Measurements from ENCODE around the gene PIM3. TPM values are rescaled to one million over a fixed set of nuclear protein-coding genes. Genes with fewer than 3 reads are reported as not detected.
A peak's percentile ranks its signal among the peaks of the same experiment; 100 is the strongest.

PIM3 gene
- total RNA-seq, 4 donors from 2014 or later, result 66.2 to 142 (median 105) TPM

- no peaks in the 10 kb centered on the region for H3K9me3 ChIP-seq
- DNase-seq, result peak; percentile 95 to 98 (median 98)
- peak overlapping the region; percentile 44 to 62 (median 52) for H3K4me3 ChIP-seq
- no peaks in the 10 kb centered on the region for H3K36me3 ChIP-seq
- peak overlapping the region; percentile 80 to 97 (median 94) for H3K27ac ChIP-seq
- peak; percentile 96 to 97 for TF ChIP-seq POLR2A (IDR thresholded peaks at IDR 0.05)
- peak in 2 of 6 experiments; percentile 3 to 4 for TF ChIP-seq CTCF (IDR thresholded peaks at IDR 0.05)
- H3K27me3 ChIP-seq, result no peaks in the 10 kb centered on the region
- H3K4me1 ChIP-seq, result peaks cover 17 to 56% (median 40%) of the 10 kb centered on the region in 4 donors
Measured at GRCh38 chr22:49970528-49971231, 10.1 kb downstream of the PIM3 start.

- peak overlapping the region; percentile 80 to 97 (median 94) for H3K27ac ChIP-seq
- TF ChIP-seq POLR2A (IDR thresholded peaks at IDR 0.05) (peak; percentile 55 to 70), CTCF (IDR thresholded peaks at IDR 0.05) (peak in 1 of 6 experiments; percentile 7)
- peaks cover 17 to 47% (median 37%) of the 10 kb centered on the region in 4 donors for H3K4me1 ChIP-seq
- no peaks in the 10 kb centered on the region for H3K36me3 ChIP-seq
- no peaks in the 10 kb centered on the region for H3K27me3 ChIP-seq
- DNase-seq, result peak; percentile 68 to 97 (median 93)
- peak overlapping the region; percentile 44 to 62 (median 52) for H3K4me3 ChIP-seq
- no peaks in the 10 kb centered on the region for H3K9me3 ChIP-seq
Measured at GRCh38 chr22:49971232-49972162, 10.9 kb downstream of the PIM3 start.

GRCh38 chr22:49972163-49973017, 11.8 kb downstream of the PIM3 start:
- no peaks in the 10 kb centered on the region for H3K9me3 ChIP-seq
- H3K36me3 ChIP-seq, result no peaks in the 10 kb centered on the region
- H3K27ac ChIP-seq, result peak overlapping the region; percentile 80 to 97 (median 94)
- H3K27me3 ChIP-seq, result no peaks in the 10 kb centered on the region
- peak overlapping the region; percentile 44 to 62 (median 52) for H3K4me3 ChIP-seq
- DNase-seq, result peak in 2 of 3 donors; percentile 52 to 60
- TF ChIP-seq POLR2A (IDR thresholded peaks at IDR 0.05) (no peak), CTCF (IDR thresholded peaks at IDR 0.05) (no peak)
- H3K4me1 ChIP-seq, result peaks cover 17 to 38% (median 29%) of the 10 kb centered on the region in 4 donors

- Histone ChIP-seq H3K9me3 (no peaks in the 10 kb centered on the region), H3K27me3 (no peaks in the 10 kb centered on the region), H3K4me1 (peaks cover 17 to 35% (median 28%) of the 10 kb centered on the region in 4 donors), H3K36me3 (no peaks in the 10 kb centered on the region), H3K4me3 (peak overlapping the region in 1 of 4 donors; percentile 62), H3K27ac (peak overlapping the region in 1 of 4 donors; percentile 5)
- DNase-seq, result peak in 1 of 3 donors; percentile 15
- TF ChIP-seq CTCF (IDR thresholded peaks at IDR 0.05) (no peak), POLR2A (IDR thresholded peaks at IDR 0.05) (no peak)
Measured at GRCh38 chr22:49973018-49973961, 12.7 kb downstream of the PIM3 start.

Measured in Peyer's patch (tissue), 4 donors.